Tibial nerve (tissue), 4 donors: ENCODE measurements around the gene MLKL.

ENCODE experiments used
- EP300 ChIP-seq, 2 donors: sonication (generic); formaldehyde crosslinking; IDR thresholded peaks; one replicate each; pipeline ENCODE4 v1.6.1; 2017; ENCODE audit warnings: antibody characterized with exemption in 2 of 2, mild to moderate bottlenecking in 1 of 2
- POLR2A ChIP-seq, 2 donors: fragments of 450-650 bp; IDR thresholded peaks; one replicate each; pipeline ENCODE4 v1.6.1; 2017; ENCODE audit warnings: antibody characterized with exemption in 2 of 2, mild to moderate bottlenecking in 2 of 2, moderate library complexity in 2 of 2
- TF ChIP-seq, protein P1 (sequence below), 5 experiments: fragments of 200-600 bp in 3 of 5; fragments of 450-650 bp in 2 of 5; sonication (generic) in 3 of 5; IDR thresholded peaks; one replicate each; pipeline ENCODE4 v1.5.1; 2016 to 2019; ENCODE audit warnings: antibody characterized with exemption in 5 of 5, mild to moderate bottlenecking in 3 of 5, moderate library complexity in 2 of 5

DNA sequence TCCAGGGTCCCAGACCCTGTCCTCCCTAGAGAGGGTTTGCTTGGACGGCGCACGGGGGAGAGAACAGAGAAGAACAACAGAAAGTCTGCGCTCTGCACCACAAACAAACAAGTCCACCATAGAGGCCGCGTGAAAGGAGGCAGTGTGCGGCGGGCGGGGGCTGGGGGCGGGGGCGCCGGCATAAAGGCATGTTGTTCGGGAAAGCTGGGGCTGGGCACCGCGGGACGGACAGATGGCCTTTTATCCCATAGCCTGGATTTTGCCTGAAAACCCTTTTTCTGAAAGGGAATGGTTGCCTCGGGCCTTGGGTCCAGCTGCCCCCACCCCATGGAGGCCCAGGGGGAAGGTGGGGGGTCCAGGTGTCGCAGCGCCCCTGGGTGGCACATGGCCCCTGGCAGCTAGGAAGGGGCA, 48.0 kb upstream of the MLKL start:
- TF ChIP-seq EP300 (IDR thresholded peaks at IDR 0.05) (no peak), POLR2A (IDR thresholded peaks at IDR 0.05) (no peak)
- TF ChIP-seq, protein P1, sequence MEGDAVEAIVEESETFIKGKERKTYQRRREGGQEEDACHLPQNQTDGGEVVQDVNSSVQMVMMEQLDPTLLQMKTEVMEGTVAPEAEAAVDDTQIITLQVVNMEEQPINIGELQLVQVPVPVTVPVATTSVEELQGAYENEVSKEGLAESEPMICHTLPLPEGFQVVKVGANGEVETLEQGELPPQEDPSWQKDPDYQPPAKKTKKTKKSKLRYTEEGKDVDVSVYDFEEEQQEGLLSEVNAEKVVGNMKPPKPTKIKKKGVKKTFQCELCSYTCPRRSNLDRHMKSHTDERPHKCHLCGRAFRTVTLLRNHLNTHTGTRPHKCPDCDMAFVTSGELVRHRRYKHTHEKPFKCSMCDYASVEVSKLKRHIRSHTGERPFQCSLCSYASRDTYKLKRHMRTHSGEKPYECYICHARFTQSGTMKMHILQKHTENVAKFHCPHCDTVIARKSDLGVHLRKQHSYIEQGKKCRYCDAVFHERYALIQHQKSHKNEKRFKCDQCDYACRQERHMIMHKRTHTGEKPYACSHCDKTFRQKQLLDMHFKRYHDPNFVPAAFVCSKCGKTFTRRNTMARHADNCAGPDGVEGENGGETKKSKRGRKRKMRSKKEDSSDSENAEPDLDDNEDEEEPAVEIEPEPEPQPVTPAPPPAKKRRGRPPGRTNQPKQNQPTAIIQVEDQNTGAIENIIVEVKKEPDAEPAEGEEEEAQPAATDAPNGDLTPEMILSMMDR (IDR thresholded peaks at IDR 0.05): no peak
